ENCODE data around the gene C10orf71.

Gene C10orf71

GRCh38 chr10:49352323-49352722, 53.4 kb downstream of the C10orf71 start:
- H3K9me3 ChIP-seq (ENCODE audit: low read length) = no peaks in the 10 kb centered on the region
- H3K4me1 ChIP-seq (ENCODE audit: insufficient read depth, low read length, severe bottlenecking) = no peaks in the 10 kb centered on the region
- no peaks in the 10 kb centered on the region for H3K9me2 ChIP-seq (ENCODE audit: low read depth, low read length)
- H3K27ac ChIP-seq (ENCODE audit: low read depth, low read length, poor library complexity, severe bottlenecking) = no peak overlapping the region
- no peak overlapping the region for H2AFZ ChIP-seq (ENCODE audit: low read length)
- no peaks in the 10 kb centered on the region for H3K79me2 ChIP-seq (ENCODE audit: insufficient read depth, low read length)
- H3K4me2 ChIP-seq (ENCODE audit: low read length) = no peak overlapping the region
- no peak overlapping the region for H3K9ac ChIP-seq (ENCODE audit: low read length)
- H3K4me3 ChIP-seq (ENCODE audit: low read depth, low read length, poor library complexity, severe bottlenecking) = no peak overlapping the region
- H3K27me3 ChIP-seq (ENCODE audit: insufficient read depth, low read length) = no peaks in the 10 kb centered on the region
- TF ChIP-seq EZH2 (IDR thresholded peaks at IDR 0.05; ENCODE audit: borderline replicate concordance, low read length) (no peak), CTCF (IDR thresholded peaks at IDR 0.05; ENCODE audit: low read length) (no peak)
- H4K20me1 ChIP-seq (ENCODE audit: insufficient read depth, low read length) = no peaks in the 10 kb centered on the region
- no peaks in the 10 kb centered on the region for H3K36me3 ChIP-seq (ENCODE audit: insufficient read depth, low read length)
- no peaks in the 10 kb centered on the region for H3F3A ChIP-seq (ENCODE audit: insufficient read depth, low read length)

GRCh38 chr10:49353026-49353894, 54.3 kb downstream of the C10orf71 start:
- Histone ChIP-seq H3K4me2 (ENCODE audit: low read length) (no peak overlapping the region), H3K36me3 (ENCODE audit: insufficient read depth, low read length) (no peaks in the 10 kb centered on the region), H3K9ac (ENCODE audit: low read length) (no peak overlapping the region), H2AFZ (ENCODE audit: low read length) (no peak overlapping the region), H3F3A (ENCODE audit: insufficient read depth, low read length) (no peaks in the 10 kb centered on the region), H3K4me3 (ENCODE audit: low read depth, low read length, poor library complexity, severe bottlenecking) (no peak overlapping the region), H3K27me3 (ENCODE audit: insufficient read depth, low read length) (no peaks in the 10 kb centered on the region), H3K79me2 (ENCODE audit: insufficient read depth, low read length) (no peaks in the 10 kb centered on the region), H3K27ac (ENCODE audit: low read depth, low read length, poor library complexity, severe bottlenecking) (no peak overlapping the region), H3K9me3 (ENCODE audit: low read length) (no peaks in the 10 kb centered on the region), H3K4me1 (ENCODE audit: insufficient read depth, low read length, severe bottlenecking) (no peaks in the 10 kb centered on the region), H4K20me1 (ENCODE audit: insufficient read depth, low read length) (no peaks in the 10 kb centered on the region), H3K9me2 (ENCODE audit: low read depth, low read length) (no peaks in the 10 kb centered on the region)
- TF ChIP-seq CTCF (IDR thresholded peaks at IDR 0.05; ENCODE audit: low read length) (no peak), EZH2 (IDR thresholded peaks at IDR 0.05; ENCODE audit: borderline replicate concordance, low read length) (no peak)

- Histone ChIP-seq H3K9me2 (ENCODE audit: low read depth, low read length) (no peaks in the 10 kb centered on the region), H3K79me2 (ENCODE audit: insufficient read depth, low read length) (no peaks in the 10 kb centered on the region), H3K36me3 (ENCODE audit: insufficient read depth, low read length) (no peaks in the 10 kb centered on the region), H4K20me1 (ENCODE audit: insufficient read depth, low read length) (no peaks in the 10 kb centered on the region), H3K27ac (ENCODE audit: low read depth, low read length, poor library complexity, severe bottlenecking) (no peak overlapping the region), H2AFZ (ENCODE audit: low read length) (no peak overlapping the region), H3K9ac (ENCODE audit: low read length) (no peak overlapping the region), H3K4me3 (ENCODE audit: low read depth, low read length, poor library complexity, severe bottlenecking) (no peak overlapping the region), H3K27me3 (ENCODE audit: insufficient read depth, low read length) (no peaks in the 10 kb centered on the region), H3K9me3 (ENCODE audit: low read length) (no peaks in the 10 kb centered on the region), H3F3A (ENCODE audit: insufficient read depth, low read length) (no peaks in the 10 kb centered on the region), H3K4me2 (ENCODE audit: low read length) (no peak overlapping the region), H3K4me1 (ENCODE audit: insufficient read depth, low read length, severe bottlenecking) (no peaks in the 10 kb centered on the region)
- TF ChIP-seq EZH2 (IDR thresholded peaks at IDR 0.05; ENCODE audit: borderline replicate concordance, low read length) = no peak
- TF ChIP-seq CTCF (IDR thresholded peaks at IDR 0.05; ENCODE audit: low read length) = no peak
These were observed 55.1 kb downstream of the C10orf71 start for GRCh38 chr10:49353895-49354566.

Measured in OCI-LY1 (cell line).